SK-N-SH (cell line): ENCODE data around the gene MAST4. TPM values are rescaled to one million over a fixed set of nuclear protein-coding genes. Genes with fewer than 3 reads are reported as not detected.

ENCODE experiments used
- CTCF ChIA-PET: fragments of 300-600, 350-600 bp; formaldehyde crosslinking; extraction: SDS; loops from one replicate; lab custom pipeline; 2021; lab: Yijun Ruan, JAX
- POLR2A ChIA-PET: fragments of 350-600 bp; sonication (Branson Sonifier 250); formaldehyde crosslinking; extraction: SDS; loops from one replicate; lab custom pipeline; 2020; ENCODE audit warnings: antibody characterized with exemption, inconsistent platforms; lab: Yijun Ruan, JAX
- DNase-seq: peaks from one replicate; pipeline ENCODE4 v3.0.0; 2012
- H2AFZ ChIP-seq: fragments of 200-600 bp; sonication (generic); 2 replicates; pipeline ENCODE4 v1.8.1; 2016; ENCODE audit warnings: antibody characterized with exemption, mild to moderate bottlenecking, low read depth
- H3F3A ChIP-seq: fragments of 200-600 bp; sonication (generic); replicated peaks from 2 replicates; pipeline ENCODE3; 2016; ENCODE audit warnings: antibody characterized with exemption, mild to moderate bottlenecking; ENCODE audit not compliant: insufficient read depth
- H3K27ac ChIP-seq, 2 experiments: fragments of 200-500 bp in 1 of 2; fragments of 200-600 bp in 1 of 2; sonication (Bioruptor generic) in 1 of 2; sonication (generic), shearing (Covaris generic) in 1 of 2; 2 replicates each; pipeline versions ENCODE4 v1.5.1 to v1.6.1; 2014 to 2016; ENCODE audit warnings: low read depth in 2 of 2, inconsistent platforms in 1 of 2, low read length in 1 of 2, mild to moderate bottlenecking in 1 of 2, mixed read lengths in 1 of 2
- H3K27me3 ChIP-seq: fragments of 200-600 bp; sonication (generic), shearing (Covaris generic); 2 replicates; pipeline ENCODE4 v1.6.1; 2016; ENCODE audit warnings: mixed run types; ENCODE audit not compliant: insufficient read depth
- H3K36me3 ChIP-seq, 2 experiments: fragments of 200-500 bp in 1 of 2; fragments of 200-600 bp in 1 of 2; sonication (Bioruptor generic) in 1 of 2; sonication (generic) in 1 of 2; replicated peaks in 1 of 2; 2 replicates each; pipeline versions ENCODE3 to v1.5.1; 2014 to 2016; ENCODE audit warnings: low read length in 1 of 2, mild to moderate bottlenecking in 1 of 2; ENCODE audit not compliant: insufficient read depth in 2 of 2, control insufficient read depth in 1 of 2
- H3K4me1 ChIP-seq, 2 experiments: fragments of 200-500 bp in 1 of 2; fragments of 200-600 bp in 1 of 2; sonication (Bioruptor generic) in 1 of 2; sonication (generic), shearing (Covaris generic) in 1 of 2; 2 replicates each; pipeline versions ENCODE4 v1.5.1 to v1.6.1; 2014 to 2016; ENCODE audit warnings: low read depth in 1 of 2, low read length in 1 of 2, mixed run types in 1 of 2; ENCODE audit not compliant: insufficient read depth in 2 of 2, control insufficient read depth in 1 of 2
- H3K4me2 ChIP-seq: fragments of 200-600 bp; sonication (generic), shearing (Covaris generic); 2 replicates; pipeline ENCODE4 v1.6.1; 2017; ENCODE audit warnings: mixed run types
- H3K4me3 ChIP-seq, 2 experiments: fragments of 200-500 bp in 1 of 2; fragments of 200-600 bp in 1 of 2; sonication (Bioruptor generic) in 1 of 2; sonication (generic), shearing (Covaris generic) in 1 of 2; 2 replicates each; pipeline versions ENCODE4 v1.5.1 to v1.8.1; 2014 to 2016; ENCODE audit warnings: low read depth in 2 of 2, inconsistent platforms in 1 of 2, low read length in 1 of 2, mild to moderate bottlenecking in 1 of 2, mixed read lengths in 1 of 2, moderate library complexity in 1 of 2
- H3K79me2 ChIP-seq: fragments of 200-600 bp; sonication (generic); 2 replicates; pipeline ENCODE4 v1.8.1; 2017; ENCODE audit warnings: mild to moderate bottlenecking; ENCODE audit not compliant: insufficient read depth
- H3K9ac ChIP-seq: fragments of 200-600 bp; sonication (generic); 2 replicates; pipeline ENCODE4 v1.6.1; 2017; ENCODE audit warnings: mixed run types
- H3K9me2 ChIP-seq: fragments of 200-600 bp; sonication (generic); 2 replicates; pipeline ENCODE4 v1.6.1; 2017; ENCODE audit warnings: mixed run types
- H3K9me3 ChIP-seq: fragments of 200-600 bp; sonication (generic); 2 replicates; pipeline ENCODE4 v1.6.1; 2017; ENCODE audit warnings: mixed run types, mild to moderate bottlenecking, moderate library complexity
- H4K20me1 ChIP-seq: fragments of 200-600 bp; sonication (generic); 2 replicates; pipeline ENCODE4 v1.6.1; 2017; ENCODE audit warnings: mild to moderate bottlenecking, mixed run types; ENCODE audit not compliant: insufficient read depth
- CHD2 ChIP-seq: fragments of 150-350 bp; IDR thresholded peaks from 2 replicates; pipeline ENCODE4 v1.6.1; 2018; ENCODE audit warnings: low read length; ENCODE audit not compliant: partially characterized antibody
- ELF1 ChIP-seq: IDR thresholded peaks from 2 replicates; pipeline ENCODE4 v1.4.0; 2012
- EP300 ChIP-seq, 2 experiments: IDR thresholded peaks; 2 replicates each; pipeline versions ENCODE4 v1.4.0 to v1.6.1; 2012; ENCODE audit warnings: borderline replicate concordance in 1 of 2, low read depth in 1 of 2, low read length in 1 of 2
- FOSL2 ChIP-seq: IDR thresholded peaks from 2 replicates; pipeline ENCODE4 v1.4.0; 2012; ENCODE audit warnings: low read depth, mild to moderate bottlenecking, moderate library complexity, borderline replicate concordance
- MEF2A ChIP-seq: IDR thresholded peaks from 2 replicates; pipeline ENCODE4 v1.4.0; 2012; ENCODE audit warnings: low read depth, borderline replicate concordance
- MXI1 ChIP-seq: IDR thresholded peaks from 2 replicates; pipeline ENCODE4 v1.6.1; 2012; ENCODE audit warnings: mild to moderate bottlenecking, low read depth, low read length, improper control_type of control experiment
- NFIC ChIP-seq: IDR thresholded peaks from 2 replicates; pipeline ENCODE4 v1.4.0; 2012; ENCODE audit warnings: borderline replicate concordance
- NRF1 ChIP-seq: IDR thresholded peaks from 2 replicates; pipeline ENCODE4 v1.6.1; 2012; ENCODE audit warnings: low read depth, mild to moderate bottlenecking, low read length
- PBX3 ChIP-seq: IDR thresholded peaks from 2 replicates; pipeline ENCODE4; 2012
- RCOR1 ChIP-seq: fragments of 150-350 bp; IDR thresholded peaks from 2 replicates; pipeline ENCODE4 v1.6.1; 2017; ENCODE audit warnings: antibody characterized with exemption, low read length
- TAF1 ChIP-seq: IDR thresholded peaks from 2 replicates; pipeline ENCODE4 v1.6.1; 2012; ENCODE audit warnings: low read depth, mild to moderate bottlenecking, low read length, moderate library complexity, borderline replicate concordance
- TCF12 ChIP-seq: IDR thresholded peaks from 2 replicates; pipeline ENCODE4 v1.4.0; 2012
- TEAD4 ChIP-seq: IDR thresholded peaks from 2 replicates; pipeline ENCODE4 v1.4.0; 2012; ENCODE audit warnings: mild to moderate bottlenecking, borderline replicate concordance; ENCODE audit not compliant: insufficient read depth
- USF1 ChIP-seq: IDR thresholded peaks from 2 replicates; pipeline ENCODE4 v1.4.0; 2012; ENCODE audit warnings: low read depth, borderline replicate concordance
- USF2 ChIP-seq: fragments of 150-350 bp; IDR thresholded peaks from 2 replicates; pipeline ENCODE4 v1.6.1; 2017; ENCODE audit warnings: antibody characterized with exemption, low read length, low read depth, borderline replicate concordance
- YY1 ChIP-seq: IDR thresholded peaks from 2 replicates; pipeline ENCODE4 v1.4.0; 2012; ENCODE audit warnings: low read depth, mild to moderate bottlenecking
- ZBTB33 ChIP-seq: IDR thresholded peaks from 2 replicates; pipeline ENCODE4 v1.4.0; 2012; ENCODE audit warnings: low read depth, borderline replicate concordance
- WGBS: methylation state at CpG from one replicate; pipeline ENCODE4 v1.1.6; 2017; ENCODE audit warnings: low lambda C conversion rate; 5-methylcytosine and 5-hydroxymethylcytosine counted together
- polyA plus RNA-seq, 3 experiments: library from polyadenylated mRNA; depleted of rRNA; stranded (reverse); fragments of >200 nt; gene quantifications; 2 replicates each; pipeline ENCODE4 v1.2.3, GENCODE V29; 2012
- TF ChIP-seq, protein P1 (sequence below): fragments of 150-350 bp; IDR thresholded peaks from 2 replicates; pipeline ENCODE4 v1.6.1; 2016; ENCODE audit warnings: mild to moderate bottlenecking, low read depth, low read length
- TF ChIP-seq, protein P2 (sequence below): IDR thresholded peaks from 2 replicates; pipeline ENCODE4 v1.6.1; 2012; ENCODE audit warnings: mild to moderate bottlenecking, low read depth, low read length, moderate library complexity

Gene MAST4
- polyA plus RNA-seq, 1 of the 3 experiments (the other 2 are of a cell fraction): 2.2 TPM

DNA sequence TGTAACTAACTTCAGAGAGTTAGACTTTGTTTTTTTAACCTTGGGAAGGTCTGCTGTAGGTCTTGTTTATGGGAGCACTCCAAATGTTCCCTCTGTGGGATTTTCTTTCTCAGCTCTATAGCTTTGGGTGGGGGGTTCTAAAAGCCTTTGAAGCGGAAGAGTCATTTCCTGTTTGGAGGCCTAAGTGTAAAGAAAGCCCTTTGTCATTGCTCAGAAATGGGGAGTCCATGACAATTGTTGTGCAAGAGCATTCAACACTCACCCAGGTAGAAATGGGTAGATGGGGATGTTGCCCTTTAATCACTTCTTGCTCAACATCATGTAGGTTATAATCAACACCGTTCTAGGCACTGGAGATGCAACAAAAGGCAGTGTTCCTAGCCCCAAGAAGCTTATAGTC, 30.3 kb upstream of the MAST4 start:
- CTCF ChIA-PET: interaction anchor here (0.6 to 1.1 kb wide), 2 partner anchors 67 to 247 kb away, joined by 3 read pairs; no protein-coding TSS in a partner anchor
- Histone ChIP-seq H3K27me3 (no peaks in the 10 kb centered on the region), H3F3A (no peaks in the 10 kb centered on the region)
- no peak for TF ChIP-seq CHD2
- no peak for TF ChIP-seq MXI1
- no peak for TF ChIP-seq YY1
- no peak for TF ChIP-seq TAF1
- no peak for TF ChIP-seq EP300 (IDR thresholded peaks at IDR 0.05; ENCODE audit: borderline replicate concordance in 1 of 2, low read depth in 1 of 2, low read length in 1 of 2)
- TF ChIP-seq, protein P1, sequence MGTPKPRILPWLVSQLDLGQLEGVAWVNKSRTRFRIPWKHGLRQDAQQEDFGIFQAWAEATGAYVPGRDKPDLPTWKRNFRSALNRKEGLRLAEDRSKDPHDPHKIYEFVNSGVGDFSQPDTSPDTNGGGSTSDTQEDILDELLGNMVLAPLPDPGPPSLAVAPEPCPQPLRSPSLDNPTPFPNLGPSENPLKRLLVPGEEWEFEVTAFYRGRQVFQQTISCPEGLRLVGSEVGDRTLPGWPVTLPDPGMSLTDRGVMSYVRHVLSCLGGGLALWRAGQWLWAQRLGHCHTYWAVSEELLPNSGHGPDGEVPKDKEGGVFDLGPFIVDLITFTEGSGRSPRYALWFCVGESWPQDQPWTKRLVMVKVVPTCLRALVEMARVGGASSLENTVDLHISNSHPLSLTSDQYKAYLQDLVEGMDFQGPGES: no peak
- TF ChIP-seq TEAD4: no peak
- TF ChIP-seq TCF12: no peak
- no peak for TF ChIP-seq PBX3
- TF ChIP-seq ZBTB33: no peak
- TF ChIP-seq NFIC: no peak
- TF ChIP-seq, all 33 proteins: peak for 0
- Histone ChIP-seq H3K79me2 (no peaks in the 10 kb centered on the region), H3K4me2 (no peak overlapping the region), H3K27ac (no peak overlapping the region), H3K9ac (no peak overlapping the region), H3K4me3 (no peak overlapping the region), H3K9me2 (no peaks in the 10 kb centered on the region), H2AFZ (no peak overlapping the region), H3K4me1 (no peaks in the 10 kb centered on the region), H4K20me1 (no peaks in the 10 kb centered on the region), H3K36me3 (no peaks in the 10 kb centered on the region), H3K9me3 (no peaks in the 10 kb centered on the region)
- WGBS: 17% methylated on average over 2 of the region's 2 CpGs
- DNase-seq: no peak
- POLR2A ChIA-PET: no interaction called here

DNA sequence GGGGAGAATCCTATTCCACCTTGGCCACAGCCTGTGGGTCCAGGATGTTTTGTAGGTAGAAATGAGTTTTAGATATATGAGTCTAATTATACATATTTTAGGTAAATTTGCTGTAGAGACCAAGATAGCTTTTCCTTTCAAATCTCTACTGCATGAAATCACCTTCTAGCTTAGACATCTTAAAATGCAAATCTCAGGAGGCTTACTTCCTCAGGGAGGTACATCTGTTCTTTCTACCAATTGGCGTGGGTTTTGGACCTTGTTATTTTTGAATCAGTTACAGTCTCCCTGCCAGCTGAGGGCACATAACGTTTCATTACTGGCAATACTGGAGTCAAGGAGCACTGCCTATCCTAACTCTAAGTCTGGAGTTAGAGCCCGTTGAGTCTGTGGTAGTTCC, 28.7 kb upstream of the MAST4 start:
- Histone ChIP-seq H3K9ac (no peak overlapping the region), H3K4me2 (no peak overlapping the region), H3K36me3 (no peaks in the 10 kb centered on the region), H3F3A (no peaks in the 10 kb centered on the region), H3K9me3 (no peaks in the 10 kb centered on the region), H3K4me3 (no peak overlapping the region), H3K27ac (no peak overlapping the region), H3K4me1 (no peaks in the 10 kb centered on the region), H3K27me3 (no peaks in the 10 kb centered on the region), H3K79me2 (no peaks in the 10 kb centered on the region), H2AFZ (no peak overlapping the region), H3K9me2 (no peaks in the 10 kb centered on the region), H4K20me1 (no peaks in the 10 kb centered on the region)
- WGBS: 36% methylated on average over 3 of the region's 3 CpGs
- ChIA-PET CTCF (no interaction called here), POLR2A (no interaction called here)
- DNase-seq: no peak
- TF ChIP-seq RCOR1: no peak
- TF ChIP-seq YY1: no peak
- TF ChIP-seq USF1: no peak
- no peak for TF ChIP-seq ELF1
- TF ChIP-seq, protein P2, sequence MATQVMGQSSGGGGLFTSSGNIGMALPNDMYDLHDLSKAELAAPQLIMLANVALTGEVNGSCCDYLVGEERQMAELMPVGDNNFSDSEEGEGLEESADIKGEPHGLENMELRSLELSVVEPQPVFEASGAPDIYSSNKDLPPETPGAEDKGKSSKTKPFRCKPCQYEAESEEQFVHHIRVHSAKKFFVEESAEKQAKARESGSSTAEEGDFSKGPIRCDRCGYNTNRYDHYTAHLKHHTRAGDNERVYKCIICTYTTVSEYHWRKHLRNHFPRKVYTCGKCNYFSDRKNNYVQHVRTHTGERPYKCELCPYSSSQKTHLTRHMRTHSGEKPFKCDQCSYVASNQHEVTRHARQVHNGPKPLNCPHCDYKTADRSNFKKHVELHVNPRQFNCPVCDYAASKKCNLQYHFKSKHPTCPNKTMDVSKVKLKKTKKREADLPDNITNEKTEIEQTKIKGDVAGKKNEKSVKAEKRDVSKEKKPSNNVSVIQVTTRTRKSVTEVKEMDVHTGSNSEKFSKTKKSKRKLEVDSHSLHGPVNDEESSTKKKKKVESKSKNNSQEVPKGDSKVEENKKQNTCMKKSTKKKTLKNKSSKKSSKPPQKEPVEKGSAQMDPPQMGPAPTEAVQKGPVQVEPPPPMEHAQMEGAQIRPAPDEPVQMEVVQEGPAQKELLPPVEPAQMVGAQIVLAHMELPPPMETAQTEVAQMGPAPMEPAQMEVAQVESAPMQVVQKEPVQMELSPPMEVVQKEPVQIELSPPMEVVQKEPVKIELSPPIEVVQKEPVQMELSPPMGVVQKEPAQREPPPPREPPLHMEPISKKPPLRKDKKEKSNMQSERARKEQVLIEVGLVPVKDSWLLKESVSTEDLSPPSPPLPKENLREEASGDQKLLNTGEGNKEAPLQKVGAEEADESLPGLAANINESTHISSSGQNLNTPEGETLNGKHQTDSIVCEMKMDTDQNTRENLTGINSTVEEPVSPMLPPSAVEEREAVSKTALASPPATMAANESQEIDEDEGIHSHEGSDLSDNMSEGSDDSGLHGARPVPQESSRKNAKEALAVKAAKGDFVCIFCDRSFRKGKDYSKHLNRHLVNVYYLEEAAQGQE: no peak
- TF ChIP-seq EP300 (IDR thresholded peaks at IDR 0.05; ENCODE audit: borderline replicate concordance in 1 of 2, low read depth in 1 of 2, low read length in 1 of 2): no peak
- no peak for TF ChIP-seq USF2
- no peak for TF ChIP-seq TEAD4
- TF ChIP-seq NRF1: no peak
- no peak for TF ChIP-seq MEF2A
- TF ChIP-seq FOSL2: no peak
